Muscle layer of colon (tissue), 2 donors: Measurements from ENCODE around the gene PSG1.
"Not testable (repeated sequence)": the region's sequence is repeated elsewhere in the genome, so short reads cannot be mapped to it uniquely, and the experiment has no call there.

Experiments used
- H3K27ac ChIP-seq: one replicate; pipeline ENCODE4 v1.7.0; 2013; ENCODE audit warnings: low read depth, mild to moderate bottlenecking, low read length, moderate library complexity
- H3K27me3 ChIP-seq, 2 donors: one replicate each; pipeline ENCODE4 v1.7.0; 2013; ENCODE audit warnings: low read length in 2 of 2, mild to moderate bottlenecking in 2 of 2; ENCODE audit not compliant: insufficient read depth in 2 of 2, control insufficient read depth in 1 of 2
- H3K36me3 ChIP-seq: one replicate; pipeline ENCODE4 v1.7.0; 2013; ENCODE audit warnings: mild to moderate bottlenecking, low read length; ENCODE audit not compliant: insufficient read depth
- H3K4me1 ChIP-seq: one replicate; pipeline ENCODE4 v1.7.0; 2013; ENCODE audit warnings: mild to moderate bottlenecking, low read length; ENCODE audit not compliant: insufficient read depth
- H3K4me3 ChIP-seq, 2 donors: one replicate each; pipeline ENCODE4 v1.7.0; 2013; ENCODE audit warnings: low read length in 2 of 2, low read depth in 1 of 2, mild to moderate bottlenecking in 1 of 2, moderate library complexity in 1 of 2
- H3K9ac ChIP-seq: one replicate; pipeline ENCODE4 v1.7.0; 2013; ENCODE audit warnings: low read length
- H3K9me3 ChIP-seq: one replicate; pipeline ENCODE4 v1.7.0; 2013; ENCODE audit warnings: mild to moderate bottlenecking, low read length
- donor health status: abdominal sarcoma.
- donor health status: Adenocarcinoma of cecum.

Gene PSG1

GRCh38 chr19:42850981-42851717, 28.4 kb downstream of the PSG1 start:
- H3K27ac ChIP-seq = no peak overlapping the region
- no peaks in the 10 kb centered on the region for H3K4me1 ChIP-seq
- H3K9ac ChIP-seq = no peak overlapping the region
- no peaks in the 10 kb centered on the region for H3K36me3 ChIP-seq
- H3K4me3 ChIP-seq = no peak overlapping the region
- H3K27me3 ChIP-seq = no peaks in the 10 kb centered on the region
- no peaks in the 10 kb centered on the region for H3K9me3 ChIP-seq

DNA sequence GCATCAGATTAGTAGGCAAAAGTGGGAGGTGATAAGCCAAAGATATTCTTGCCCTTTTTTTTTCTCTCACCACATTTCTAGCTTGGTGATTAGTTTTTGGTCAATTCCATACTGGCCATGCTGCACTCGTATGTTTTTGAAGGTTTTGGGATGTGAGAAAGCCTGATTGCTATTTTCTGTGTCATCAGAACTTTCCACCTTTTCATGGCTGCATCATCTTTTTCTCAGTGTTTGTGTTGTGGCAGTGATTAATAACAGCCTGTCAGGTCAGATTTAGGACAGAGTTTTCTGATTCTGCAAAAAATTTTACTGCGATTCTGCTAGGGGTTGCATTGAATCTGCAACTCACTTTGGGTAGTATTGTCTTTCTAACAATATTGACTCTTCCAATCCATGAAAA, 32.9 kb downstream of the PSG1 start:
- Histone ChIP-seq H3K4me1 (no peaks in the 10 kb centered on the region), H3K36me3 (no peaks in the 10 kb centered on the region), H3K9ac (no peak overlapping the region), H3K27me3 (no peaks in the 10 kb centered on the region), H3K27ac (no peak overlapping the region), H3K4me3 (no peak overlapping the region), H3K9me3 (no peaks in the 10 kb centered on the region)

GRCh38 chr19:42843631-42844030, 35.9 kb downstream of the PSG1 start:
- H3K27ac ChIP-seq, H3K4me3 ChIP-seq, H3K27me3 ChIP-seq, H3K4me1 ChIP-seq, H3K9ac ChIP-seq, H3K36me3 ChIP-seq, H3K9me3 ChIP-seq: not testable (repeated sequence)

GRCh38 chr19:42832746-42833442, 46.6 kb downstream of the PSG1 start:
- H3K27ac ChIP-seq, H3K4me1 ChIP-seq, H3K9ac ChIP-seq, H3K36me3 ChIP-seq, H3K9me3 ChIP-seq, H3K4me3 ChIP-seq, H3K27me3 ChIP-seq: not testable (repeated sequence)

GRCh38 chr19:42832023-42832680, 47.4 kb downstream of the PSG1 start:
- not testable (repeated sequence) for H3K27ac ChIP-seq, H3K9ac ChIP-seq, H3K9me3 ChIP-seq, H3K36me3 ChIP-seq, H3K27me3 ChIP-seq, H3K4me3 ChIP-seq, H3K4me1 ChIP-seq

DNA sequence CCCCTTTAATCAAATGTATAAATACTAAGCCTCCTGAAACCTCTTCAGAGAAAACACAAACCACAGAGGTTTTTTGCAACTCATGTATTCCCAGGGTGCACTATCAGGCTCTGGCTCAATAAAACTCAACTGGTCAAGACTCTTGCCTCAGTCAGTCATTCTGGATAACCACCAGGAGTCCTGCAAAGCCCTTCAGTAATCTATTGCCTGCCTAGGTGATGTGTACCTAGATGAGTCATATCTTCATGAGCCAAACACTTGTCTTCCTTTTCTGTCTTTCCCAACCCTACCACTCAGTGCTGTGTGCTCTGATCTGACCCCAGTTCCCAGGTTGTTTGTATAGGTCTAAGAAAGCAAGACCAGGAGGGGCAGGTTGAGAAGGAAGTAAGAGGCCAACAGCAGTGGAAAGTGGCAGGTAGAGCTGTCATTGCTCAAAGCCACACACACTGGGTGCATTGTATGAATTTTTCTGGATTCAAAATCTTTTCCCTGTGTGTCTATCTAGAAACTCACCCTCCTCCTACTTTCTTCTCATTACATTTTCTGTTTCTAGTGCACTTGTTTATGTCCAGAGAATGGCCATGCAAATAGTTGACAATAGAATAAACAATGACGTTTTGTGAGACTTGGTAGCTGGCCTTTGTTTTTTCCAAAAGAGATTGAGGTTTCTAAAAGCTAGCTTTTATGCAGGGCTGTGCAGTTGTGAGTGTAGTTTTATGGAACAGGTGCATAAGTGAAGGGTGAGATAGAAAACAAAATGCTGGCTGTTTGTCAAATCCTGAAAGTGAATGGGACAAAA, 48.1 kb downstream of the PSG1 start:
- Histone ChIP-seq H3K9ac (no peak overlapping the region), H3K36me3 (no peaks in the 10 kb centered on the region), H3K4me3 (no peak overlapping the region), H3K4me1 (no peaks in the 10 kb centered on the region), H3K27me3 (no peaks in the 10 kb centered on the region), H3K27ac (no peak overlapping the region), H3K9me3 (no peaks in the 10 kb centered on the region)

DNA sequence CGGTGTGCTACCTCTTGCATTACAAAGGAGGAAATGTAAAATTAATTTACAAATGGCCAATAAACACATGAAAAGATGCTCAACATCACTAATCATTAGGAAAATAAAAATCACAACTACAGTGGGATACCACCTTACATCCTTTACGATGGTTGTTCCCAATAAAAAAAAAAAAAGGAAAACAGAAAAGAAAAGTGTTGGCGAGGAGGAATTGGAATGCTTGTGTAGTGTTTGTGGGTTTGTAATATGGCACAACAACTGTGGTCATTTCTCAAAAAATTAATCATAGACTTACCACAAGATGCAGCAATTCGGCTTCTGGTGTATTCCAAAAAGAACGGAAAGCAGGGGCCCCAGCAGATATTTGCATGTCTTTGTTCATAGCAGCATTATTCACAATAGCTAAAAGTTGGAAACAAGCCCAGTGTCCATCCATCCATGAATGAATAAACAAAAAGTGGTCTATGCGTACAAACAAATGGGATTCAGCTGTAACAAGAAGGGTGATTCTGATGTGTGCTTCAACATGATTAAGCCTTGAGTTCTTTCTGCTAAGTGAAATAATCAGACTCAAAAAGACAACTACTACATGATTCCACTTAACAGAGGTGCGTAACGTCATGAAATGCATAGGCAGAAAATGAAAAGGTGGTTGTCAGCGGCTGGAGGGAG, 58.1 kb downstream of the PSG1 start:
- not testable (repeated sequence) for H3K4me3 ChIP-seq, H3K27ac ChIP-seq, H3K9ac ChIP-seq

DNA sequence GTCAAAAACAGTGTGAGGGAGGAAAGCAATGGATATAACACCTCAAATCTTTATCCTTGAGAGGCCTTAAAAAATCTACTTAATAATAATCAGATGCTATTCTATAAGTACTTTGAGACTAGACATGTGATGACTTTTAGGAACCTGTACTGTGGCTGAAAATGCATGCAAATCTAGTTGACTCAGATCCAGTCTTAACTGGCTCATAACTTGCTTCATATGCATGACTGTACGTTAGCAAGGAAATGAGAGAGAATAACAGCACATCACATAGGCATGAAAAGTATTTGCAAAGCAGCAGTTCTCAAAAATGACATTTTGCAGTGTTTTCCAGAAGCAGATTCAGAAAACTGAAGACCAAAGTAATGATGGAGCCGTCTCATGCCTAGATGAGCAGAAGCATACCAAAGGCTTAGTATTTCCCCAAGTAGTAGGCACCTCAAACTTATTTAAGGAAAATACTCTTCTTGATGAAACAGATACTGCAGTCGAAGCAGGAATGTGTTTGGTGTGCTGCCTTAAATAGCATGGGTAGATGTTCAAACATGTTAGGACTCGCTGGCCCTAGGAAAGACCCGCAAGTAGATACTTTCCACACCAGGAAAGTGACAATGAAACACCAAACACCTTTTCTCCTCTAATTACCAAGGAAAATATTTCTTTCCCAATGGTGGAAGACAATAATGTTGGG, 59.4 kb downstream of the PSG1 start:
- not testable (repeated sequence) for H3K27me3 ChIP-seq, H3K9me3 ChIP-seq, H3K27ac ChIP-seq, H3K9ac ChIP-seq, H3K36me3 ChIP-seq, H3K4me3 ChIP-seq, H3K4me1 ChIP-seq

More for the DNA sequence above, 58.1 kb downstream of the PSG1 start:
- not testable (repeated sequence) for H3K36me3 ChIP-seq, H3K27me3 ChIP-seq, H3K4me1 ChIP-seq, H3K9me3 ChIP-seq

- no peak overlapping the region for H3K9ac ChIP-seq
- H3K36me3 ChIP-seq = no peaks in the 10 kb centered on the region
These were observed 62.6 kb downstream of the PSG1 start for GRCh38 chr19:42816894-42817293.

More at GRCh38 chr19:42816894-42817293, 62.6 kb downstream of the PSG1 start:
- Histone ChIP-seq H3K4me1 (no peaks in the 10 kb centered on the region), H3K9me3 (no peaks in the 10 kb centered on the region), H3K4me3 (no peak overlapping the region), H3K27me3 (no peaks in the 10 kb centered on the region), H3K27ac (no peak overlapping the region)
